K562 (cell line): ENCODE measurements around the gene CUL1. TPM values are rescaled to one million over a fixed set of nuclear protein-coding genes. Genes with fewer than 3 reads are reported as not detected.

Experiments
- HMG20A ChIP-seq: fragments of 450-650 bp; formaldehyde crosslinking; conservative IDR thresholded peaks from 2 replicates; pipeline ENCODE4 v1.4.0; 2020; ENCODE audit warnings: mild to moderate bottlenecking, mixed read lengths
- MEF2A ChIP-seq: IDR thresholded peaks from 2 replicates; pipeline ENCODE4 v1.6.1; 2011; ENCODE audit warnings: low read depth, mild to moderate bottlenecking, low read length, moderate library complexity; ENCODE audit not compliant: control insufficient read depth
- MYC ChIP-seq, 2 experiments: fragments of 250-450 bp in 1 of 2; sonication (Bioruptor Pico) in 1 of 2; IDR thresholded peaks; 2 replicates each; pipeline versions ENCODE4 v1.5.1 to v1.6.1; 2012 to 2021; ENCODE audit warnings: low read depth in 2 of 2, borderline replicate concordance in 1 of 2, improper control_type of control experiment in 1 of 2, low read length in 1 of 2, mild to moderate bottlenecking in 1 of 2, moderate library complexity in 1 of 2
- NCOA6 ChIP-seq: fragments of 450-650 bp; IDR thresholded peaks from 2 replicates; pipeline ENCODE4 v1.6.1; 2017; ENCODE audit warnings: mild to moderate bottlenecking
- NCOR1 ChIP-seq: fragments of 450-650 bp; IDR thresholded peaks from 2 replicates; pipeline ENCODE4 v1.6.1; 2016; ENCODE audit warnings: mild to moderate bottlenecking, moderate library complexity
- NONO ChIP-seq, 2 experiments: fragments of 200-400 bp in 1 of 2; fragments of 450-650 bp in 1 of 2; formaldehyde crosslinking in 1 of 2; IDR thresholded peaks; 2 replicates each; pipeline ENCODE4 v1.6.1; 2017; ENCODE audit warnings: low read depth in 2 of 2, mild to moderate bottlenecking in 2 of 2, moderate library complexity in 2 of 2, low read length in 1 of 2
- NR4A1 ChIP-seq, 2 experiments: fragments of 250-450 bp in 1 of 2; fragments of 450-650 bp in 1 of 2; sonication (Bioruptor Pico) in 1 of 2; IDR thresholded peaks; 2 replicates each; pipeline versions ENCODE4 v1.4.0 to v1.6.1; 2016 to 2020; ENCODE audit warnings: mild to moderate bottlenecking in 2 of 2, missing compliant biosample characterization in 1 of 2, missing genetic modification characterization in 1 of 2, moderate library complexity in 1 of 2
- PRMT5 ChIP-seq: sonication (generic); formaldehyde crosslinking; IDR thresholded peaks from 2 replicates; pipeline ENCODE4 v1.5.0; 2020; ENCODE audit warnings: missing genetic modification reagents
- SETDB1 ChIP-seq: IDR thresholded peaks from one replicate; pipeline ENCODE4 v1.6.1; 2012; ENCODE audit warnings: low read length, control low read depth, inconsistent platforms
- SUPT5H ChIP-seq: fragments of 450-650 bp; IDR thresholded peaks from 2 replicates; pipeline ENCODE4 v1.6.1; 2016
- ZNF165 ChIP-seq: fragments of 250-450 bp; sonication (Bioruptor Pico); IDR thresholded peaks from 2 replicates; pipeline ENCODE4 v1.4.0; 2020; ENCODE audit warnings: borderline replicate concordance
- polyA plus RNA-seq, 8 experiments: library from polyadenylated mRNA; depleted of rRNA in 4 of 8; stranded (reverse) in 5 of 8; unstranded in 3 of 8; fragments of >200 nt; fragmentation: Nextera tagmentation in 2 of 8; fragmentation: Illumina TruSeq in 1 of 8; extraction: Ambion mirVana in 2 of 8; extraction: Trizol in 1 of 8; gene quantifications; 2 replicates each; pipeline versions ENCODE4 v1.2.1 to v1.2.3, GENCODE V29; 2011 to 2014; ENCODE audit warnings: inconsistent platforms in 1 of 8, missing spikeins in 1 of 8
- total RNA-seq, 7 experiments: library from RNA; depleted of rRNA in 6 of 7; stranded (reverse); fragments of >200 nt in 6 of 7; fragmentation: Illumina TruSeq in 2 of 7; extraction: Trizol in 2 of 7; gene quantifications; 2 replicates each; pipeline versions ENCODE4 v1.2.1 to v1.2.3, GENCODE V29; 2011 to 2021; ENCODE audit warnings: low replicate concordance in 1 of 7
- TF ChIP-seq, protein P1 (sequence below), 2 experiments: fragments of 450-650 bp; IDR thresholded peaks; 2 replicates each; pipeline ENCODE4 v1.6.1; 2016; ENCODE audit warnings: mild to moderate bottlenecking in 2 of 2, borderline replicate concordance in 1 of 2, low read depth in 1 of 2, moderate library complexity in 1 of 2
- TF ChIP-seq, protein P2 (sequence below), 3 experiments: IDR thresholded peaks in 2 of 3; conservative IDR thresholded peaks in 1 of 3; 2 replicates each; pipeline ENCODE4 v1.5.1; 2011 to 2012; ENCODE audit warnings: low read length in 3 of 3, mild to moderate bottlenecking in 3 of 3, control low read depth in 2 of 3, improper control_type of control experiment in 1 of 3, inconsistent platforms in 1 of 3, low read depth in 1 of 3, mixed read lengths in 1 of 3, moderate library complexity in 1 of 3; ENCODE audit not compliant: insufficient read depth in 2 of 3
- TF ChIP-seq, protein P3 (sequence below): fragments of 250-450 bp; sonication (Bioruptor Pico); IDR thresholded peaks from 2 replicates; pipeline ENCODE4 v1.8.0; 2022; ENCODE audit warnings: inconsistent platforms

Gene CUL1
- total and polyA plus RNA-seq, 9 of the 15 experiments (the other 6 are each of a cell fraction or from before 2014, with no cell fraction given) = 31.5 to 107 (median 96.5) TPM

DNA sequence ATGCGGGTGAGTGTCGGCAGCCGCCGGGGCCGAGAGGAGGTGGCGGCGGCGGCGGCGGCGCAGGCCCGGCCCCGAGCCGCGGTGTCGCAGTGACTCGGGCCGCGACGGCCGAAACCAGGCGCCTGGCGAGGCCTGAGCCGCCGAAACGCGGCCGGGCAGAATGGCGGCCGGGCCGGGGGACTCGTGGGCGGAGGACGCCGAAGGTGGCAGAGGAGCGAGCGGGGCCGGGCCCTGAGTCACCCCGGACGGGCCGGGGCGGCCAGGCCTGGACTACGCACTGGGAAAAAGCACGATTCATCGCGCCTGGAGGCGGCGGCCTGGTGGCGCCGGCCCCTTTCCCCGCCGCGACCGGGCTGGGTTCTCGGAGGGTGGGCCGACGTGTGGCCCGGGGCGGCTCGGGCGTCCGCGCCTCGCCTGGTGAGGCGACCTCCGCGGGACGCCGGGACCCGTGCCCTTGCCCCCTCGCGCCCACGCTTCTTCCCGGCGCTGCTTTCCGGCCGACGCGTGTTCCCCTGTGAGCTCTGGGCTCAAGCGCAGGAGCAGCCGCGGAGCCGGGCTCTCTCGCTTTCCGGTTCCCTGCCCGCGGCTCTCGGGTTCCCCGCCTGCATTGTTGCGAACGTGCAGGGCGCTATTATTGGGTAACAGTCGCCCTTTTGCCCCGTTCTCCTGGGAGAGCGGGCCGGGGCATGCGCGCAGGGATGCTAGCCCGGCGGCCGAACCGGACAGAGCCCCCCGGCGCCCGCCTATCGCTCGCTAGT is 500 bp downstream of the CUL1 start (continued):
- TF ChIP-seq, protein P1, sequence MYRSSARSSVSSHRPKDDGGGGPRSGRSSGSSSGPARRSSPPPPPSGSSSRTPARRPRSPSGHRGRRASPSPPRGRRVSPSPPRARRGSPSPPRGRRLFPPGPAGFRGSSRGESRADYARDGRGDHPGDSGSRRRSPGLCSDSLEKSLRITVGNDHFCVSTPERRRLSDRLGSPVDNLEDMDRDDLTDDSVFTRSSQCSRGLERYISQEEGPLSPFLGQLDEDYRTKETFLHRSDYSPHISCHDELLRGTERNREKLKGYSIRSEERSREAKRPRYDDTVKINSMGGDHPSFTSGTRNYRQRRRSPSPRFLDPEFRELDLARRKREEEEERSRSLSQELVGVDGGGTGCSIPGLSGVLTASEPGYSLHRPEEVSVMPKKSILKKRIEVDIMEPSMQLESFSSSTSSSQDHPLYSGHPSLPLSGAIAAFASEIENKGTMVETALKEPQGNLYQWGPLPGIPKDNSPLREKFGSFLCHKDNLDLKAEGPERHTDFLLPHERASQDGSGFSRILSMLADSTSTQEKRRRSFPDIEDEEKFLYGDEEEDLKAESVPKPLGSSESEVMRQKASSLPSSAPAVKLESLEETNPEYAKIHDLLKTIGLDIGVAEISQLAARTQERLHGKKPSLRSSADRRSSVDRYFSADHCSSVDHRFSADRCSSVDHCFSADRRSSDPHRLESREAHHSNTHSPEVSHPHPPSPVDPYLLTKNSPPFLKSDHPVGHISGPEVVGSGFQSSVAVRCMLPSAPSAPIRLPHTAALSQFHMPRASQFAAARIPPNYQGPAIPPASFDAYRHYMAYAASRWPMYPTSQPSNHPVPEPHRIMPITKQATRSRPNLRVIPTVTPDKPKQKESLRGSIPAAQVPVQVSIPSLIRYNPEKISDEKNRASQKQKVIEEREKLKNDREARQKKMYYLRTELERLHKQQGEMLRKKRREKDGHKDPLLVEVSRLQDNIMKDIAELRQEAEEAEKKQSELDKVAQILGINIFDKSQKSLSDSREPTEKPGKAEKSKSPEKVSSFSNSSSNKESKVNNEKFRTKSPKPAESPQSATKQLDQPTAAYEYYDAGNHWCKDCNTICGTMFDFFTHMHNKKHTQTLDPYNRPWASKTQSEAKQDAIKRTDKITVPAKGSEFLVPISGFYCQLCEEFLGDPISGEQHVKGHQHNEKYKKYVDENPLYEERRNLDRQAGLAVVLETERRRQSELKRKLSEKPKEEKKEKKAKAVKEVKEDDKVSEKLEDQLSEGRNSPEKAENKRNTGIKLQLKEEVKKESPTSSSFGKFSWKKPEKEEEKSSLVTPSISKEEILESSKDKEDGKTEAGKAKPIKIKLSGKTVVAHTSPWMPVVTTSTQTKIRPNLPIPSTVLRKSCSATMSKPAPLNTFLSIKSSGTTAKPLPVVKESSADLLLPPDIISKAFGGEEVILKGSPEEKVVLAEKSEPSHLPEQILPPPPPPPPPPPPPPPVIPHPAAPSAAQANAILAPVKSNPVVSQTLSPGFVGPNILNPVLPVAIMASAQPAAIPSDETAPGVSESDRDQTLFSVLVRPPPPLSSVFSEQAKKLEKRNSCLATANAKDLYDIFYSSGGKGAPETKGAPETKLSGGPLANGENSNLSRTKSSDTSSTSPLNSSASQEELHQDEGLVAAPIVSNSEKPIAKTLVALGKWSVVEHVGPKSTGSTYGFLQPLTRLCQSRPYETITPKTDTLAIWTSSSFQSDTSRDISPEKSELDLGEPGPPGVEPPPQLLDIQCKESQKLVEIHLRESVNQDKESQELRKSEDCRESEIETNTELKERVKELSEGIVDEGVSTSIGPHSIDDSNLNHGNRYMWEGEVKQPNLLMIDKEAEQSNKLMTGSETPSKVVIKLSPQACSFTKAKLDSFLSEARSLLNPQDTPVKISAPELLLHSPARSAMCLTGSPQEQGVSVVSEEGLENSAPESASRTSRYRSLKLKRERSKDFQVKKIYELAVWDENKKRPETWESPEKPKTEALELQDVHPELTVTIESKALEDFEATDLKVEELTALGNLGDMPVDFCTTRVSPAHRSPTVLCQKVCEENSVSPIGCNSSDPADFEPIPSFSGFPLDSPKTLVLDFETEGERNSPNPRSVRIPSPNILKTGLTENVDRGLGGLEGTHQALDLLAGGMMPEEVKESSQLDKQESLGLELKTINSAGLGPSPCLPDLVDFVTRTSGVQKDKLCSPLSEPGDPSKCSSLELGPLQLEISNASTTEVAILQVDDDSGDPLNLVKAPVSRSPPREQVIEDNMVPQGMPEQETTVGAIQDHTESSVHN (IDR thresholded peaks at IDR 0.05; ENCODE audit: borderline replicate concordance in 1 of 2, low read depth in 1 of 2) = no peak
- TF ChIP-seq NONO (IDR thresholded peaks at IDR 0.05; ENCODE audit: low read depth in 2 of 2, low read length in 1 of 2) = peak in 1 of 2 experiments; percentile 68; a peak in 2 of 4 replicates
- TF ChIP-seq NR4A1 (CRISPR knock-in tag; IDR thresholded peaks at IDR 0.05) = 0 out of 2 replicates have a peak, but pooled peaks have one; percentile 69
- TF ChIP-seq NR4A1 (tag; IDR thresholded peaks at IDR 0.05) = no peak
- TF ChIP-seq, protein P2, sequence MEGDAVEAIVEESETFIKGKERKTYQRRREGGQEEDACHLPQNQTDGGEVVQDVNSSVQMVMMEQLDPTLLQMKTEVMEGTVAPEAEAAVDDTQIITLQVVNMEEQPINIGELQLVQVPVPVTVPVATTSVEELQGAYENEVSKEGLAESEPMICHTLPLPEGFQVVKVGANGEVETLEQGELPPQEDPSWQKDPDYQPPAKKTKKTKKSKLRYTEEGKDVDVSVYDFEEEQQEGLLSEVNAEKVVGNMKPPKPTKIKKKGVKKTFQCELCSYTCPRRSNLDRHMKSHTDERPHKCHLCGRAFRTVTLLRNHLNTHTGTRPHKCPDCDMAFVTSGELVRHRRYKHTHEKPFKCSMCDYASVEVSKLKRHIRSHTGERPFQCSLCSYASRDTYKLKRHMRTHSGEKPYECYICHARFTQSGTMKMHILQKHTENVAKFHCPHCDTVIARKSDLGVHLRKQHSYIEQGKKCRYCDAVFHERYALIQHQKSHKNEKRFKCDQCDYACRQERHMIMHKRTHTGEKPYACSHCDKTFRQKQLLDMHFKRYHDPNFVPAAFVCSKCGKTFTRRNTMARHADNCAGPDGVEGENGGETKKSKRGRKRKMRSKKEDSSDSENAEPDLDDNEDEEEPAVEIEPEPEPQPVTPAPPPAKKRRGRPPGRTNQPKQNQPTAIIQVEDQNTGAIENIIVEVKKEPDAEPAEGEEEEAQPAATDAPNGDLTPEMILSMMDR (IDR thresholded peaks at IDR 0.05 in 2 of 3, conservative IDR thresholded peaks at IDR 0.05 in 1 of 3; ENCODE audit: insufficient read depth in 2 of 3, low read depth in 1 of 3, low read length in 3 of 3) = no peak
- no peak for TF ChIP-seq NCOA6
- TF ChIP-seq MYC (IDR thresholded peaks at IDR 0.05; ENCODE audit: low read depth, low read length) = peak; percentile 10; the same call in 1 of the 2 replicates
- no peak for TF ChIP-seq MYC (CRISPR knock-in tag; IDR thresholded peaks at IDR 0.05; ENCODE audit: borderline replicate concordance, low read depth)
- no peak for TF ChIP-seq PRMT5 (CRISPR knock-in tag)
- TF ChIP-seq NCOR1 = no peak
- no peak for TF ChIP-seq MEF2A
- TF ChIP-seq, protein P3, sequence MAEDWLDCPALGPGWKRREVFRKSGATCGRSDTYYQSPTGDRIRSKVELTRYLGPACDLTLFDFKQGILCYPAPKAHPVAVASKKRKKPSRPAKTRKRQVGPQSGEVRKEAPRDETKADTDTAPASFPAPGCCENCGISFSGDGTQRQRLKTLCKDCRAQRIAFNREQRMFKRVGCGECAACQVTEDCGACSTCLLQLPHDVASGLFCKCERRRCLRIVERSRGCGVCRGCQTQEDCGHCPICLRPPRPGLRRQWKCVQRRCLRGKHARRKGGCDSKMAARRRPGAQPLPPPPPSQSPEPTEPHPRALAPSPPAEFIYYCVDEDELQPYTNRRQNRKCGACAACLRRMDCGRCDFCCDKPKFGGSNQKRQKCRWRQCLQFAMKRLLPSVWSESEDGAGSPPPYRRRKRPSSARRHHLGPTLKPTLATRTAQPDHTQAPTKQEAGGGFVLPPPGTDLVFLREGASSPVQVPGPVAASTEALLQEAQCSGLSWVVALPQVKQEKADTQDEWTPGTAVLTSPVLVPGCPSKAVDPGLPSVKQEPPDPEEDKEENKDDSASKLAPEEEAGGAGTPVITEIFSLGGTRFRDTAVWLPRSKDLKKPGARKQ (CRISPR knock-in tag) = no peak
- TF ChIP-seq SUPT5H = peak; percentile 69
- TF ChIP-seq ZNF165 (CRISPR knock-in tag) = no peak
- TF ChIP-seq HMG20A = no peak
- TF ChIP-seq SETDB1 = no peak
